ENCODE data around the gene HRAS.

GRCh38 chr11:484616-485015 lies 50.8 kb downstream of the HRAS start:
- TF ChIP-seq POLR2AphosphoS5 (IDR thresholded peaks at IDR 0.05; ENCODE audit: borderline replicate concordance, low read depth, low read length): no peak
- no peak for TF ChIP-seq EZH2 (IDR thresholded peaks at IDR 0.05)
- no peak for TF ChIP-seq FOXP2 (optimal IDR thresholded peaks at IDR 0.05; ENCODE audit: control extremely low read depth, extremely low read length, insufficient read depth)
